Activated T-cell treated with anti-CD3 and anti-CD28 coated beads, Interleukin-2, amount 50 U/mL, for 4 hours (primary cell): ENCODE data around the gene TMEM39B. TPM values are rescaled to one million over a fixed set of nuclear protein-coding genes. Genes with fewer than 3 reads are reported as not detected.
"Not testable (repeated sequence)": the region's sequence is repeated elsewhere in the genome, so short reads cannot be mapped to it uniquely, and the experiment has no call there.

Source experiments
- ATAC-seq, 2 donors: fragments of 200-7000 bp; cut with Tn5 transposase; one replicate each; pipeline ENCODE4 v1.10.0; 2021
- DNase-seq: peaks from one replicate; pipeline ENCODE4 v3.0.0-alpha.2; 2020
- H3K27me3 Mint-ChIP-seq: one replicate; pipeline ENCODE4 v1.8.0; 2021; ENCODE audit warnings: low read depth, mixed read lengths
- H3K36me3 Mint-ChIP-seq: one replicate; pipeline ENCODE4 v1.8.0; 2022; ENCODE audit warnings: mixed read lengths; ENCODE audit not compliant: insufficient read depth
- H3K4me1 Mint-ChIP-seq: one replicate; pipeline ENCODE4 v1.8.0; 2021; ENCODE audit warnings: low read depth, mixed read lengths
- H3K4me3 Mint-ChIP-seq: one replicate; pipeline ENCODE4 v1.8.0; 2021; ENCODE audit warnings: mild to moderate bottlenecking, moderate library complexity, mixed read lengths
- H3K9me3 Mint-ChIP-seq: one replicate; pipeline ENCODE4 v1.8.0; 2021; ENCODE audit warnings: mixed read lengths
- total RNA-seq, 3 donors: library from RNA; stranded (reverse); gene quantifications; one replicate each; pipeline ENCODE4 v1.2.1, GENCODE V29; 2021

TMEM39B gene
- total RNA-seq, 3 donors from 2014 or later: 26.9 to 30.4 (median 27.8) TPM

- H3K27me3 Mint-ChIP-seq, DNase-seq, H3K4me1 Mint-ChIP-seq, ATAC-seq, H3K4me3 Mint-ChIP-seq, H3K9me3 Mint-ChIP-seq: not testable (repeated sequence)
- peaks cover 30% of the 10 kb centered on the region for H3K36me3 Mint-ChIP-seq
These were observed 13.6 kb downstream of the TMEM39B start for GRCh38 chr1:32086381-32086780.

GRCh38 chr1:32091176-32091575, 18.4 kb downstream of the TMEM39B start:
- ATAC-seq (no peak), DNase-seq (no peak)
- Mint-ChIP-seq H3K4me1 (no peaks in the 10 kb centered on the region), H3K4me3 (no peak overlapping the region), H3K36me3 (peaks cover 22% of the 10 kb centered on the region), H3K27me3 (no peaks in the 10 kb centered on the region), H3K9me3 (no peaks in the 10 kb centered on the region)

GRCh38 chr1:32091591-32091990, 18.9 kb downstream of the TMEM39B start:
- H3K27me3 Mint-ChIP-seq: no peaks in the 10 kb centered on the region
- ATAC-seq (no peak), DNase-seq (no peak)
- H3K4me3 Mint-ChIP-seq: no peak overlapping the region
- peaks cover 20% of the 10 kb centered on the region for H3K36me3 Mint-ChIP-seq
- H3K4me1 Mint-ChIP-seq: no peaks in the 10 kb centered on the region
- H3K9me3 Mint-ChIP-seq: no peaks in the 10 kb centered on the region

- H3K9me3 Mint-ChIP-seq: no peaks in the 10 kb centered on the region
- no peaks in the 10 kb centered on the region for H3K27me3 Mint-ChIP-seq
- no peak overlapping the region for H3K4me3 Mint-ChIP-seq
- peaks cover 23% of the 10 kb centered on the region for H3K36me3 Mint-ChIP-seq
- H3K4me1 Mint-ChIP-seq: no peaks in the 10 kb centered on the region
- ATAC-seq (no peak), DNase-seq (no peak)
These were observed 22.2 kb downstream of the TMEM39B start for GRCh38 chr1:32094746-32095521.

- H3K4me1 Mint-ChIP-seq: peaks cover 4% of the 10 kb centered on the region
- H3K36me3 Mint-ChIP-seq: peaks cover 23% of the 10 kb centered on the region
- no peak for ATAC-seq
- no peak for DNase-seq
- no peaks in the 10 kb centered on the region for H3K27me3 Mint-ChIP-seq
- no peaks in the 10 kb centered on the region for H3K9me3 Mint-ChIP-seq
- H3K4me3 Mint-ChIP-seq: no peak overlapping the region
These were observed 26.7 kb downstream of the TMEM39B start for GRCh38 chr1:32099426-32099825.

GRCh38 chr1:32100359-32100758, 27.6 kb downstream of the TMEM39B start:
- peaks cover 16% of the 10 kb centered on the region for H3K36me3 Mint-ChIP-seq
- no peaks in the 10 kb centered on the region for H3K9me3 Mint-ChIP-seq
- H3K4me1 Mint-ChIP-seq: peaks cover 4% of the 10 kb centered on the region
- no peak overlapping the region for H3K4me3 Mint-ChIP-seq
- no peak for DNase-seq
- H3K27me3 Mint-ChIP-seq: no peaks in the 10 kb centered on the region
- ATAC-seq: no peak

- no peaks in the 10 kb centered on the region for H3K27me3 Mint-ChIP-seq
- H3K9me3 Mint-ChIP-seq: no peaks in the 10 kb centered on the region
- H3K4me1 Mint-ChIP-seq: peaks cover 4% of the 10 kb centered on the region
- DNase-seq: no peak
- H3K36me3 Mint-ChIP-seq: peaks cover 14% of the 10 kb centered on the region
- no peak for ATAC-seq
- H3K4me3 Mint-ChIP-seq: no peak overlapping the region
These were observed 28.3 kb downstream of the TMEM39B start for GRCh38 chr1:32100807-32101708.

GRCh38 chr1:32104127-32104526, 31.4 kb downstream of the TMEM39B start:
- Mint-ChIP-seq H3K36me3 (peaks cover 9% of the 10 kb centered on the region), H3K9me3 (no peaks in the 10 kb centered on the region), H3K4me3 (no peak overlapping the region), H3K4me1 (peaks cover 8% of the 10 kb centered on the region), H3K27me3 (no peaks in the 10 kb centered on the region)
- DNase-seq: no peak
- ATAC-seq: no peak

GRCh38 chr1:32105338-32105737, 32.6 kb downstream of the TMEM39B start:
- no peak for ATAC-seq
- Mint-ChIP-seq H3K27me3 (no peaks in the 10 kb centered on the region), H3K4me1 (peaks cover 17% of the 10 kb centered on the region), H3K4me3 (no peak overlapping the region), H3K9me3 (no peaks in the 10 kb centered on the region), H3K36me3 (peaks cover 7% of the 10 kb centered on the region)
- no peak for DNase-seq

- ATAC-seq (no peak), DNase-seq (no peak)
- no peaks in the 10 kb centered on the region for H3K9me3 Mint-ChIP-seq
- H3K4me1 Mint-ChIP-seq: peaks cover 27% of the 10 kb centered on the region
- peaks cover 4% of the 10 kb centered on the region for H3K36me3 Mint-ChIP-seq
- no peaks in the 10 kb centered on the region for H3K27me3 Mint-ChIP-seq
- H3K4me3 Mint-ChIP-seq: peak overlapping the region; percentile 50
These were observed 34.0 kb downstream of the TMEM39B start for GRCh38 chr1:32106663-32107275.

GRCh38 chr1:32107742-32108661, 35.3 kb downstream of the TMEM39B start, which contains the start of gene KPNA6:
TSS of gene KPNA6 (plus strand) at chr1:32108056. CDS start at chr1:32108131, 75 bp downstream.
- DNase-seq (peak; percentile 79), ATAC-seq (peak; percentile 83 to 85)
- H3K36me3 Mint-ChIP-seq: peaks cover 6% of the 10 kb centered on the region
- H3K4me1 Mint-ChIP-seq: peaks cover 36% of the 10 kb centered on the region
- no peaks in the 10 kb centered on the region for H3K9me3 Mint-ChIP-seq
- H3K4me3 Mint-ChIP-seq: peak within 1 kb of the TSS; percentile 98
- H3K27me3 Mint-ChIP-seq: no peaks in the 10 kb centered on the region

- ATAC-seq: no peak
- Mint-ChIP-seq H3K9me3 (no peaks in the 10 kb centered on the region), H3K4me3 (peak overlapping the region; percentile 44), H3K36me3 (peaks cover 6% of the 10 kb centered on the region), H3K27me3 (no peaks in the 10 kb centered on the region), H3K4me1 (peaks cover 57% of the 10 kb centered on the region)
- no peak for DNase-seq
These were observed 38.4 kb downstream of the TMEM39B start for GRCh38 chr1:32111040-32111623.

GRCh38 chr1:32111789-32112188, 39.0 kb downstream of the TMEM39B start:
- Mint-ChIP-seq H3K4me1 (peaks cover 63% of the 10 kb centered on the region), H3K9me3 (no peaks in the 10 kb centered on the region), H3K27me3 (no peaks in the 10 kb centered on the region), H3K4me3 (peak overlapping the region; percentile 44), H3K36me3 (peaks cover 8% of the 10 kb centered on the region)
- no peak for ATAC-seq
- DNase-seq: no peak
